NOMO-1 treated with dmso at 0.1 percent for 144 hours (cell line): ENCODE measurements around the gene ACOT7.
"Not testable (repeated sequence)": the region's sequence is repeated elsewhere in the genome, so short reads cannot be mapped to it uniquely, and the experiment has no call there.

ENCODE experiments used
- DNase-seq: peaks from one replicate; lab custom pipeline; 2025; ENCODE audit not compliant: unreplicated experiment; lab: John Stamatoyannopoulos, UW

The ACOT7 gene

GRCh38 chr1:6393400-6394187, at the start of gene ACOT7:
TSS of gene ACOT7 (minus strand) at chr1:6393767. CDS start at chr1:6393399, 368 bp downstream.
- DNase-seq, result peak; percentile 88

GRCh38 chr1:6441586-6441985, 48.0 kb upstream of the ACOT7 start:
- DNase-seq, result no peak

- peak; percentile 22 for DNase-seq
These were observed 46.9 kb upstream of the ACOT7 start for GRCh38 chr1:6440198-6441126.

GRCh38 chr1:6438047-6438525, 44.5 kb upstream of the ACOT7 start:
- DNase-seq, result no peak

- not testable (repeated sequence) for DNase-seq
These were observed 43.6 kb upstream of the ACOT7 start for GRCh38 chr1:6437012-6437700.

- DNase-seq, result not testable (repeated sequence)
These were observed 42.7 kb upstream of the ACOT7 start for GRCh38 chr1:6436277-6436676.

GRCh38 chr1:6435547-6435946, 42.0 kb upstream of the ACOT7 start:
- no peak for DNase-seq

GRCh38 chr1:6435129-6435528, 41.6 kb upstream of the ACOT7 start:
- no peak for DNase-seq

- DNase-seq, result no peak
These were observed 40.6 kb upstream of the ACOT7 start for GRCh38 chr1:6434186-6434585.

- not testable (repeated sequence) for DNase-seq
These were observed 38.3 kb upstream of the ACOT7 start for GRCh38 chr1:6431645-6432579.

GRCh38 chr1:6429660-6430411, 36.3 kb upstream of the ACOT7 start:
- DNase-seq, result not testable (repeated sequence)

GRCh38 chr1:6428453-6428852, 34.9 kb upstream of the ACOT7 start:
- not testable (repeated sequence) for DNase-seq

GRCh38 chr1:6427441-6428390, 34.1 kb upstream of the ACOT7 start:
- DNase-seq, result no peak

GRCh38 chr1:6426972-6427350, 33.4 kb upstream of the ACOT7 start:
- no peak for DNase-seq

GRCh38 chr1:6426277-6426971, 32.9 kb upstream of the ACOT7 start:
- DNase-seq, result no peak

- DNase-seq, result no peak
These were observed 32.1 kb upstream of the ACOT7 start for GRCh38 chr1:6425658-6426057.
